H1 (cell line): Measurements from ENCODE around the gene EPHA6. TPM values are rescaled to one million over a fixed set of nuclear protein-coding genes. Genes with fewer than 3 reads are reported as not detected.

Experiments used
- CTCF ChIA-PET: fragments of 300-600 bp; sonication (Branson Sonifier 250); formaldehyde crosslinking; loops from one replicate; lab custom pipeline; 2021; ENCODE audit not compliant: partially characterized antibody; lab: Charles Lee
- POLR2A ChIA-PET: fragments of 300-600 bp; sonication (Branson Sonifier 250); formaldehyde crosslinking; loops from one replicate; lab custom pipeline; 2021; ENCODE audit warnings: inconsistent platforms; ENCODE audit not compliant: partially characterized antibody; lab: Charles Lee
- DNase-seq, 2 experiments: peaks; one replicate each; pipeline versions ENCODE4 v3.0.0 to v3.0.0-alpha.2; 2010 to 2022; ENCODE audit warnings: low spot score in 2 of 2, low read depth in 1 of 2, mixed read lengths in 1 of 2
- FAIRE-seq: peaks from 2 replicates; lab custom pipeline; 2011; peaks lifted over from hg19 to GRCh38; lab: Jason Lieb, UNC
- H2AFZ ChIP-seq: 2 replicates; pipeline ENCODE4 v1.8.1; 2012; ENCODE audit warnings: low read length, inconsistent platforms
- H2AK5ac ChIP-seq: 2 replicates; pipeline ENCODE4 v1.6.1; 2013; ENCODE audit warnings: low read depth, low read length
- H2BK120ac ChIP-seq: replicated peaks from 2 replicates; pipeline ENCODE3; 2013; ENCODE audit warnings: low read depth, low read length, inconsistent platforms
- H2BK12ac ChIP-seq: 2 replicates; pipeline ENCODE4 v1.6.1; 2013; ENCODE audit warnings: low read depth, low read length
- H2BK15ac ChIP-seq: 2 replicates; pipeline ENCODE4 v1.6.1; 2013; ENCODE audit warnings: low read length
- H2BK20ac ChIP-seq: 2 replicates; pipeline ENCODE4 v1.6.1; 2013; ENCODE audit warnings: low read length
- H2BK5ac ChIP-seq: 2 replicates; pipeline ENCODE4 v1.6.1; 2013; ENCODE audit warnings: low read depth, low read length
- H3K14ac ChIP-seq: 2 replicates; pipeline ENCODE4 v1.6.1; 2013; ENCODE audit warnings: inconsistent platforms; ENCODE audit not compliant: insufficient read length
- H3K18ac ChIP-seq: 2 replicates; pipeline ENCODE4 v1.6.1; 2013; ENCODE audit warnings: low read length; ENCODE audit errors: extremely low read depth
- H3K23ac ChIP-seq: 2 replicates; pipeline ENCODE4 v1.6.1; 2013; ENCODE audit warnings: inconsistent platforms; ENCODE audit not compliant: insufficient read length
- H3K23me2 ChIP-seq: 2 replicates; pipeline ENCODE4 v1.6.1; 2013; ENCODE audit warnings: low read depth, low read length
- H3K27ac ChIP-seq: 2 replicates; pipeline ENCODE4 v1.6.1; 2011; ENCODE audit warnings: low read depth, low read length, inconsistent platforms
- H3K27me3 ChIP-seq, 4 experiments: replicated peaks in 1 of 4; 1 replicate in 1 of 4; 2 replicates in 3 of 4; pipeline versions ENCODE4 v1.6.1 to v1.8.1; 2011 to 2013; ENCODE audit warnings: low read length in 3 of 4, mild to moderate bottlenecking in 3 of 4, inconsistent platforms in 2 of 4, mixed read lengths in 2 of 4, moderate library complexity in 1 of 4; ENCODE audit not compliant: control insufficient read depth in 3 of 4, insufficient read depth in 3 of 4; ENCODE audit errors: extremely low read depth in 1 of 4
- H3K36me3 ChIP-seq, 4 experiments: 2 replicates each; pipeline versions ENCODE4 v1.6.1 to v1.8.1; 2011 to 2013; ENCODE audit warnings: mild to moderate bottlenecking in 4 of 4, low read length in 3 of 4, moderate library complexity in 2 of 4, control low read depth in 1 of 4, inconsistent platforms in 1 of 4; ENCODE audit not compliant: insufficient read depth in 4 of 4, control insufficient read depth in 2 of 4
- H3K4ac ChIP-seq: replicated peaks from 2 replicates; pipeline ENCODE3; 2013; ENCODE audit warnings: low read length, low read depth, mixed read lengths, inconsistent platforms; ENCODE audit not compliant: insufficient read length
- H3K4me1 ChIP-seq, 4 experiments: replicated peaks in 1 of 4; 1 replicate in 1 of 4; 2 replicates in 3 of 4; pipeline versions ENCODE4 v1.6.1 to v1.8.1; 2011 to 2013; ENCODE audit warnings: low read length in 3 of 4, inconsistent platforms in 2 of 4, mixed read lengths in 1 of 4; ENCODE audit not compliant: insufficient read depth in 4 of 4, control insufficient read depth in 3 of 4
- H3K4me2 ChIP-seq, 2 experiments: 2 replicates each; pipeline versions ENCODE4 v1.6.1 to v1.8.1; 2011 to 2013; ENCODE audit warnings: low read depth in 2 of 2, low read length in 2 of 2, control low read depth in 1 of 2, inconsistent platforms in 1 of 2, mild to moderate bottlenecking in 1 of 2; ENCODE audit not compliant: insufficient read depth in 1 of 2
- H3K4me3 ChIP-seq, 4 experiments: fragments of 200-600, 300-600 bp in 1 of 4; sonication (generic), shearing (Covaris generic), sonication (Bioruptor Twin) in 1 of 4; 2 replicates each; pipeline versions ENCODE4 v1.5.1 to v1.8.1; 2011 to 2016; ENCODE audit warnings: low read length in 4 of 4, low read depth in 3 of 4, control low read depth in 2 of 4, inconsistent platforms in 2 of 4, mild to moderate bottlenecking in 2 of 4, mixed read lengths in 1 of 4, moderate library complexity in 1 of 4; ENCODE audit not compliant: insufficient read depth in 2 of 4; ENCODE audit errors: extremely low read depth in 1 of 4
- H3K56ac ChIP-seq: replicated peaks from 2 replicates; pipeline ENCODE3; 2013; ENCODE audit warnings: low read depth, mild to moderate bottlenecking, mixed read lengths, low read length, inconsistent platforms; ENCODE audit not compliant: insufficient read length
- H3K79me1 ChIP-seq: 2 replicates; pipeline ENCODE4 v1.6.1; 2013; ENCODE audit warnings: low read depth, low read length, control low read depth
- H3K79me2 ChIP-seq, 2 experiments: 2 replicates each; pipeline versions ENCODE4 v1.6.1 to v1.8.1; 2012 to 2013; ENCODE audit warnings: low read length in 2 of 2, mild to moderate bottlenecking in 2 of 2, inconsistent platforms in 1 of 2; ENCODE audit not compliant: insufficient read depth in 2 of 2, control insufficient read depth in 1 of 2
- H3K9ac ChIP-seq, 4 experiments: replicated peaks in 1 of 4; 1 replicate in 1 of 4; 2 replicates in 3 of 4; pipeline versions ENCODE4 v1.6.1 to v1.8.1; 2011 to 2013; ENCODE audit warnings: low read depth in 3 of 4, low read length in 3 of 4, control low read depth in 2 of 4, mild to moderate bottlenecking in 2 of 4, moderate library complexity in 2 of 4, inconsistent platforms in 1 of 4; ENCODE audit errors: extremely low read depth in 1 of 4
- H3K9me3 ChIP-seq, 2 experiments: 2 replicates each; pipeline versions ENCODE4 v1.6.1 to v1.8.1; 2012 to 2013; ENCODE audit warnings: mild to moderate bottlenecking in 2 of 2, moderate library complexity in 2 of 2, control low read depth in 1 of 2, inconsistent platforms in 1 of 2, low read depth in 1 of 2, low read length in 1 of 2, mixed read lengths in 1 of 2; ENCODE audit not compliant: insufficient read depth in 2 of 2
- H4K20me1 ChIP-seq, 2 experiments: replicated peaks in 1 of 2; 2 replicates each; pipeline versions ENCODE3 to v1.8.1; 2011 to 2013; ENCODE audit warnings: inconsistent platforms in 2 of 2, low read length in 2 of 2, mild to moderate bottlenecking in 1 of 2; ENCODE audit not compliant: insufficient read depth in 2 of 2, control insufficient read depth in 1 of 2
- H4K5ac ChIP-seq: 2 replicates; pipeline ENCODE4 v1.6.1; 2013; ENCODE audit warnings: low read length, low read depth, mixed read lengths, inconsistent platforms; ENCODE audit not compliant: insufficient read length
- H4K8ac ChIP-seq: 2 replicates; pipeline ENCODE4 v1.8.0; 2013; ENCODE audit warnings: mild to moderate bottlenecking, moderate library complexity, low read length, inconsistent platforms; ENCODE audit not compliant: insufficient read depth; ENCODE audit errors: extremely low read depth
- H4K91ac ChIP-seq: replicated peaks from 2 replicates; pipeline ENCODE3; 2013; ENCODE audit warnings: low read length, mixed read lengths, inconsistent platforms; ENCODE audit not compliant: insufficient read length
- MAFK ChIP-seq: IDR thresholded peaks from 2 replicates; pipeline ENCODE4 v1.6.1; 2012; ENCODE audit warnings: low read depth, mild to moderate bottlenecking, improper control_type of control experiment, low read length
- WGBS, 2 experiments: shearing (Covaris generic) in 1 of 2; methylation state at CpG; one replicate each; pipeline versions ENCODE4 v1.1.6 to v1.1.7; 2013 to 2015; ENCODE audit warnings: low lambda C conversion rate in 2 of 2, mixed read lengths in 2 of 2, inconsistent platforms in 1 of 2, low coverage in 1 of 2, missing lambda C conversion rate in 1 of 2; ENCODE audit not compliant: insufficient replicate concordance in 2 of 2, insufficient coverage in 1 of 2, insufficient read length in 1 of 2; ENCODE audit errors: extremely low coverage in 1 of 2, missing lambda C conversion rate in 1 of 2; 5-methylcytosine and 5-hydroxymethylcytosine counted together
- polyA plus RNA-seq, 7 experiments: library from polyadenylated mRNA; depleted of rRNA in 3 of 7; stranded (reverse) in 5 of 7; unstranded in 2 of 7; fragments of >200 nt in 5 of 7; fragments of 200-250 nt in 2 of 7; gene quantifications; 1 replicate in 5 of 7; 2 replicates in 1 of 7; 4 replicates in 1 of 7; pipeline versions ENCODE4 v1.2.1 to v1.2.3, GENCODE V29; 2011 to 2013; ENCODE audit warnings: missing spikeins in 2 of 7, mixed read lengths in 2 of 7
- total RNA-seq: library from RNA; stranded (reverse); fragmentation: NEBNext Ultra II Directional; extraction: Animal tissue kit (Norgen Biotek cat#: 25700); gene quantifications from 2 replicates; pipeline ENCODE4 v1.2.1, GENCODE V29; 2021

Gene EPHA6
- total and polyA plus RNA-seq, 2 of the 8 experiments (the other 6 are each of a cell fraction or from before 2014, with no cell fraction given) = 0.83 to 3.2 TPM

- Histone ChIP-seq H2AK5ac (no peak overlapping the region), H2BK20ac (no peak overlapping the region), H3K27ac (no peak overlapping the region), H3K4me1 (peaks cover 0 to 7% (median 3%) of the 10 kb centered on the region in 4 experiments; a peak in 4 of 7 replicates), H4K20me1 (no peaks in the 10 kb centered on the region), H4K8ac (no peak overlapping the region), H3K36me3 (no peaks in the 10 kb centered on the region), H2BK12ac (no peak overlapping the region), H3K4me2 (no peak overlapping the region), H3K9ac (no peak overlapping the region), H4K5ac (no peak overlapping the region), H3K79me2 (no peaks in the 10 kb centered on the region), H2BK15ac (no peak overlapping the region), H3K56ac (no peak overlapping the region), H3K4me3 (no peak overlapping the region), H3K23me2 (no peaks in the 10 kb centered on the region), H3K27me3 (no peaks in the 10 kb centered on the region), H3K4ac (no peak overlapping the region), H3K14ac (no peak overlapping the region), H4K91ac (no peak overlapping the region), H2BK120ac (no peak overlapping the region), H3K18ac (no peak overlapping the region), H2AFZ (no peak overlapping the region), H3K23ac (no peak overlapping the region), H3K9me3 (no peaks in the 10 kb centered on the region), H2BK5ac (no peak overlapping the region), H3K79me1 (no peaks in the 10 kb centered on the region)
- 100% methylated on average over 1 of the region's 1 CpG; no CpG with 5 or more reads in 1 of the 2 experiments for WGBS, 2 experiments
- DNase-seq (no peak), FAIRE-seq (no peak)
- ChIA-PET POLR2A (no interaction called here), CTCF (no interaction called here)
- no peak for TF ChIP-seq MAFK
These were observed 296.9 kb downstream of the EPHA6 start for GRCh38 chr3:97111244-97111643.
